ENCODE measurements around the gene TOLLIP.

The TOLLIP gene

GRCh38 chr11:1257366-1257765, 52.1 kb downstream of the TOLLIP start:
- WGBS (ENCODE audit: insufficient coverage), result 96% methylated on average over 26 of the region's 27 CpGs
- no peak for DNase-seq

GRCh38 chr11:1256257-1257045, 53.0 kb downstream of the TOLLIP start:
- POLR2A ChIA-PET, result no interaction called here
- 82% methylated on average over 15 of the region's 26 CpGs for WGBS (ENCODE audit: insufficient coverage)

More at GRCh38 chr11:1257366-1257765, 52.1 kb downstream of the TOLLIP start:
- H3K9me3 ChIP-seq (ENCODE audit: control extremely low read depth in 1 of 5, control insufficient read depth in 4 of 5, insufficient read depth in 2 of 5, low read depth in 1 of 5, low read length in 4 of 5), result no peaks in the 10 kb centered on the region
- H3K27me3 ChIP-seq (replicated peaks in 2 of 5; ENCODE audit: control insufficient read depth in 4 of 5, insufficient read depth in 5 of 5, low read length in 4 of 5), result no peaks in the 10 kb centered on the region
- H3K27ac ChIP-seq (ENCODE audit: insufficient read depth in 1 of 2, low read depth in 1 of 2, low read length in 2 of 2, poor library complexity in 1 of 2, severe bottlenecking in 2 of 2), result no peak overlapping the region
- H3K4me3 ChIP-seq (ENCODE audit: control insufficient read depth in 1 of 7, extremely low read depth in 1 of 7, insufficient read depth in 4 of 7, low read depth in 2 of 7, low read length in 6 of 7), result no peak overlapping the region
- no peaks in the 10 kb centered on the region for H3K36me3 ChIP-seq (ENCODE audit: control insufficient read depth in 4 of 4, insufficient read depth in 4 of 4, low read length in 3 of 4)
- ChIA-PET CTCF (no interaction called here), POLR2A (no interaction called here)
- H3K4me1 ChIP-seq (ENCODE audit: control extremely low read depth in 1 of 4, control insufficient read depth in 4 of 4, insufficient read depth in 4 of 4, low read length in 3 of 4), result peaks cover 0 to 7% (median 5%) of the 10 kb centered on the region in 4 experiments

GRCh38 chr11:1255151-1255550, 54.3 kb downstream of the TOLLIP start:
- Histone ChIP-seq H3K27me3 (replicated peaks in 2 of 5; ENCODE audit: control insufficient read depth in 4 of 5, insufficient read depth in 5 of 5, low read length in 4 of 5) (no peaks in the 10 kb centered on the region), H3K4me3 (ENCODE audit: control insufficient read depth in 1 of 7, extremely low read depth in 1 of 7, insufficient read depth in 4 of 7, low read depth in 2 of 7, low read length in 6 of 7) (no peak overlapping the region), H3K36me3 (ENCODE audit: control insufficient read depth in 4 of 4, insufficient read depth in 4 of 4, low read length in 3 of 4) (no peaks in the 10 kb centered on the region), H3K4me1 (ENCODE audit: control extremely low read depth in 1 of 4, control insufficient read depth in 4 of 4, insufficient read depth in 4 of 4, low read length in 3 of 4) (no peaks in the 10 kb centered on the region), H3K9me3 (ENCODE audit: control extremely low read depth in 1 of 5, control insufficient read depth in 4 of 5, insufficient read depth in 2 of 5, low read depth in 1 of 5, low read length in 4 of 5) (peaks cover 0 to 15% (median 0%) of the 10 kb centered on the region in 5 experiments), H3K27ac (ENCODE audit: insufficient read depth in 1 of 2, low read depth in 1 of 2, low read length in 2 of 2, poor library complexity in 1 of 2, severe bottlenecking in 2 of 2) (no peak overlapping the region)
- DNase-seq, result no peak
- POLR2A ChIA-PET, result no interaction called here
- CTCF ChIA-PET, result no interaction called here
- 98% methylated on average over 21 of the region's 24 CpGs for WGBS (ENCODE audit: insufficient coverage)

More at GRCh38 chr11:1256257-1257045, 53.0 kb downstream of the TOLLIP start:
- Histone ChIP-seq H3K4me3 (ENCODE audit: control insufficient read depth in 1 of 7, extremely low read depth in 1 of 7, insufficient read depth in 4 of 7, low read depth in 2 of 7, low read length in 6 of 7) (no peak overlapping the region), H3K36me3 (ENCODE audit: control insufficient read depth in 4 of 4, insufficient read depth in 4 of 4, low read length in 3 of 4) (no peaks in the 10 kb centered on the region), H3K9me3 (ENCODE audit: control extremely low read depth in 1 of 5, control insufficient read depth in 4 of 5, insufficient read depth in 2 of 5, low read depth in 1 of 5, low read length in 4 of 5) (peaks cover 0 to 8% (median 0%) of the 10 kb centered on the region in 5 experiments), H3K27ac (ENCODE audit: insufficient read depth in 1 of 2, low read depth in 1 of 2, low read length in 2 of 2, poor library complexity in 1 of 2, severe bottlenecking in 2 of 2) (no peak overlapping the region), H3K27me3 (replicated peaks in 2 of 5; ENCODE audit: control insufficient read depth in 4 of 5, insufficient read depth in 5 of 5, low read length in 4 of 5) (no peaks in the 10 kb centered on the region), H3K4me1 (ENCODE audit: control extremely low read depth in 1 of 4, control insufficient read depth in 4 of 4, insufficient read depth in 4 of 4, low read length in 3 of 4) (no peaks in the 10 kb centered on the region)
- no peak for DNase-seq
- CTCF ChIA-PET, result no interaction called here

- H3K36me3 ChIP-seq (ENCODE audit: control insufficient read depth in 4 of 4, insufficient read depth in 4 of 4, low read length in 3 of 4), result no peaks in the 10 kb centered on the region
These were observed 54.7 kb downstream of the TOLLIP start for GRCh38 chr11:1254733-1255132.

GRCh38 chr11:1254086-1254648, 55.3 kb downstream of the TOLLIP start:
- H3K9me3 ChIP-seq (ENCODE audit: control extremely low read depth in 1 of 5, control insufficient read depth in 4 of 5, insufficient read depth in 2 of 5, low read depth in 1 of 5, low read length in 4 of 5), result peaks cover 0 to 15% (median 0%) of the 10 kb centered on the region in 5 experiments
- no peaks in the 10 kb centered on the region for H3K36me3 ChIP-seq (ENCODE audit: control insufficient read depth in 4 of 4, insufficient read depth in 4 of 4, low read length in 3 of 4)
- no peak for DNase-seq
- POLR2A ChIA-PET, result no interaction called here
- H3K4me1 ChIP-seq (ENCODE audit: control extremely low read depth in 1 of 4, control insufficient read depth in 4 of 4, insufficient read depth in 4 of 4, low read length in 3 of 4), result no peaks in the 10 kb centered on the region
- WGBS (ENCODE audit: insufficient coverage), result 98% methylated on average over 13 of the region's 22 CpGs
- H3K27me3 ChIP-seq (replicated peaks in 2 of 5; ENCODE audit: control insufficient read depth in 4 of 5, insufficient read depth in 5 of 5, low read length in 4 of 5), result no peaks in the 10 kb centered on the region
- no peak overlapping the region for H3K4me3 ChIP-seq (ENCODE audit: control insufficient read depth in 1 of 7, extremely low read depth in 1 of 7, insufficient read depth in 4 of 7, low read depth in 2 of 7, low read length in 6 of 7)
- no peak overlapping the region for H3K27ac ChIP-seq (ENCODE audit: insufficient read depth in 1 of 2, low read depth in 1 of 2, low read length in 2 of 2, poor library complexity in 1 of 2, severe bottlenecking in 2 of 2)
- CTCF ChIA-PET, result no interaction called here

More at GRCh38 chr11:1254733-1255132, 54.7 kb downstream of the TOLLIP start:
- Histone ChIP-seq H3K27me3 (replicated peaks in 2 of 5; ENCODE audit: control insufficient read depth in 4 of 5, insufficient read depth in 5 of 5, low read length in 4 of 5) (no peaks in the 10 kb centered on the region), H3K4me1 (ENCODE audit: control extremely low read depth in 1 of 4, control insufficient read depth in 4 of 4, insufficient read depth in 4 of 4, low read length in 3 of 4) (no peaks in the 10 kb centered on the region), H3K4me3 (ENCODE audit: control insufficient read depth in 1 of 7, extremely low read depth in 1 of 7, insufficient read depth in 4 of 7, low read depth in 2 of 7, low read length in 6 of 7) (no peak overlapping the region), H3K27ac (ENCODE audit: insufficient read depth in 1 of 2, low read depth in 1 of 2, low read length in 2 of 2, poor library complexity in 1 of 2, severe bottlenecking in 2 of 2) (no peak overlapping the region), H3K9me3 (ENCODE audit: control extremely low read depth in 1 of 5, control insufficient read depth in 4 of 5, insufficient read depth in 2 of 5, low read depth in 1 of 5, low read length in 4 of 5) (peaks cover 0 to 15% (median 0%) of the 10 kb centered on the region in 5 experiments)
- ChIA-PET POLR2A (no interaction called here), CTCF (no interaction called here)
- no peak for DNase-seq
- WGBS (ENCODE audit: insufficient coverage), result 95% methylated on average over 3 of the region's 19 CpGs

- Histone ChIP-seq H3K4me3 (ENCODE audit: control insufficient read depth in 1 of 7, extremely low read depth in 1 of 7, insufficient read depth in 4 of 7, low read depth in 2 of 7, low read length in 6 of 7) (no peak overlapping the region), H3K27ac (ENCODE audit: insufficient read depth in 1 of 2, low read depth in 1 of 2, low read length in 2 of 2, poor library complexity in 1 of 2, severe bottlenecking in 2 of 2) (no peak overlapping the region), H3K27me3 (replicated peaks in 2 of 5; ENCODE audit: control insufficient read depth in 4 of 5, insufficient read depth in 5 of 5, low read length in 4 of 5) (no peaks in the 10 kb centered on the region), H3K4me1 (ENCODE audit: control extremely low read depth in 1 of 4, control insufficient read depth in 4 of 4, insufficient read depth in 4 of 4, low read length in 3 of 4) (no peaks in the 10 kb centered on the region), H3K36me3 (ENCODE audit: control insufficient read depth in 4 of 4, insufficient read depth in 4 of 4, low read length in 3 of 4) (no peaks in the 10 kb centered on the region), H3K9me3 (ENCODE audit: control extremely low read depth in 1 of 5, control insufficient read depth in 4 of 5, insufficient read depth in 2 of 5, low read depth in 1 of 5, low read length in 4 of 5) (peaks cover 0 to 15% (median 0%) of the 10 kb centered on the region in 5 experiments)
- DNase-seq, result no peak
- ChIA-PET POLR2A (no interaction called here), CTCF (interaction anchor here (1.1 kb wide), 1 partner anchor 10 kb away, joined by 3 read pairs; no protein-coding TSS in a partner anchor)
- 91% methylated on average over 9 of the region's 9 CpGs for WGBS (ENCODE audit: insufficient coverage)
These were observed 56.3 kb downstream of the TOLLIP start for GRCh38 chr11:1253103-1253485.

GRCh38 chr11:1252371-1253102, 56.9 kb downstream of the TOLLIP start:
- no peak overlapping the region for H3K27ac ChIP-seq (ENCODE audit: insufficient read depth in 1 of 2, low read depth in 1 of 2, low read length in 2 of 2, poor library complexity in 1 of 2, severe bottlenecking in 2 of 2)
- H3K4me3 ChIP-seq (ENCODE audit: control insufficient read depth in 1 of 7, extremely low read depth in 1 of 7, insufficient read depth in 4 of 7, low read depth in 2 of 7, low read length in 6 of 7), result no peak overlapping the region
- peaks cover 0 to 15% (median 0%) of the 10 kb centered on the region in 5 experiments for H3K9me3 ChIP-seq (ENCODE audit: control extremely low read depth in 1 of 5, control insufficient read depth in 4 of 5, insufficient read depth in 2 of 5, low read depth in 1 of 5, low read length in 4 of 5)
- DNase-seq, result no peak
- 94% methylated on average over 34 of the region's 38 CpGs for WGBS (ENCODE audit: insufficient coverage)
- H3K27me3 ChIP-seq (replicated peaks in 2 of 5; ENCODE audit: control insufficient read depth in 4 of 5, insufficient read depth in 5 of 5, low read length in 4 of 5), result no peaks in the 10 kb centered on the region
- H3K4me1 ChIP-seq (ENCODE audit: control extremely low read depth in 1 of 4, control insufficient read depth in 4 of 4, insufficient read depth in 4 of 4, low read length in 3 of 4), result no peaks in the 10 kb centered on the region
- ChIA-PET POLR2A (no interaction called here), CTCF (interaction anchor here (1.1 kb wide), 1 partner anchor 10 kb away, joined by 3 read pairs; no protein-coding TSS in a partner anchor)
- no peaks in the 10 kb centered on the region for H3K36me3 ChIP-seq (ENCODE audit: control insufficient read depth in 4 of 4, insufficient read depth in 4 of 4, low read length in 3 of 4)
